C1 segment of cervical spinal cord (tissue), 14 donors: Measurements from ENCODE around the gene PTGR3.
"Not testable (repeated sequence)": the region's sequence is repeated elsewhere in the genome, so short reads cannot be mapped to it uniquely, and the experiment has no call there.

Source experiments
- DNase-seq, 14 donors: peaks; one replicate each; lab custom pipeline; 2025; lab: John Stamatoyannopoulos, UW

The PTGR3 gene

GRCh38 chr18:75203416-75204268 lies 5.3 kb downstream of the PTGR3 start:
- DNase-seq: peak in 7 of 14 donors; percentile 11 to 68 (median 61)

GRCh38 chr18:75202696-75203365 lies 6.1 kb downstream of the PTGR3 start:
- no peak for DNase-seq

GRCh38 chr18:75201282-75202270 lies 7.4 kb downstream of the PTGR3 start:
- DNase-seq: no peak

DNA sequence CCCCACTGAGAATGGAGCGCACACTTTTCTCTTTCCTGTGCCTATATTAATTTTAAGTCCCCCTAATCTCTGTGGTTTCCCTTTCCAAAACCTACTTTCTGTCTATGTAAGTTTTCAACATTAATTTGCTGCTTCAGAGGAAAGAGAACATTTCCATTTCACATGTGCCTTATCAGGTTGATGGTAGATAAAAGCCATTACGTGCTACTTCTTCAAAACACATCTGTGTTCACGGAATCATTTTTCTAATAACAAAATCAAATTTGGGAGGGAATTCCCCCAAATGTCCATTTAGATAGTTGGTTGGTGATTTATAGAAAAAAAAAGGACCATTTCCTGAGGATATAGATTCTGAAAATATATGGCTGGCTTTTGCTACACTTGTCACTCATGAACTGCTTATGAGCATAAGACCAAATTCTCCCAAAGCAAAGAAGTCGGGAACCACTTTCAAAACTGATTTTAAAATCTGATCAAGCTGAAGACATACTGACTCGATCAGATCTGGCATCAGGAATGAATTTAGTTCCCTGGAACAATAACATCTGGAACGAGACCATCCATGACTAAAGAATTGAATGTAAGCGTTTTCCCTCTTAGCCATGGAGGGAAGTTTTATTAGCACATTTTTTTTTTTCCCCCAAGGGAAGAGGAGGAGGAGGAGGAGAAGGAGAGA lies 8.2 kb downstream of the PTGR3 start:
- no peak for DNase-seq

GRCh38 chr18:75200071-75200470 lies 8.9 kb downstream of the PTGR3 start:
- DNase-seq: no peak

DNA sequence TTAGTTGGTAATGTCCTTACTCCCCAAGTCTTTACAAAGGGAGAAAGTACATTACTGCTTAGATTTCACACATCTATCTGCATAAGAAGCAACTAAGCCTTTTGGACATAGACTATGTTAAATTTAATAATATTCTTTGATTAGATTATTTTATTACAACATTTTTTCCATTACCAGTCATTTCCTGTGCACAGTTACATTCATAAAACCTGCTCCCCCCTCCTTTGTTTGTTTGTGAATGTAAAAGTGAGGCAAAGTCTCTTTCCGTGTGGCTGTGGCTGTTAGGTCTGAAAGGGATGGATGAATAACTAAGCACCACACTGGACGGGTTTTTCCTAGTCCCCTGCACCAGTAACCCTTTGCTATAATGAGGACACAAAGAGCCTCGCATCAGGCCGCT lies 9.6 kb downstream of the PTGR3 start:
- no peak for DNase-seq

DNA sequence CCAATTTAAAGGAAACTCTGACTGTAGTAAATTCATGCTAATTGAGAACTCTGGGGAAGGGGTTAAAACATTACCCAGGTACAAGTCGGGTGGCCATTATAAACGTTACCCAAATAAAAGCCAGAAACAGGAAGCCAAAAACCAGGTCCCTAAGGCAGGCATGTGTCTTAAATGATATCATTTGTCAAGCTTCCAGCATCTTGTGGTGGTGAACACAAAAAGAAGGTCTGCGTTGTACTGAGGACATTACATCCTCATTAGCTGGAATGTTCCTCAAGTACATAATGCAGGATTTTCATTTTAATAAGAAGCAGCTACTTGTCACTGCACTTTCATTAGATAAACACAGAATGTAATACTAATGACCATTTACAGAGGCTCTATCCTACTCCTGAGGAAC lies 10.9 kb downstream of the PTGR3 start:
- no peak for DNase-seq

GRCh38 chr18:75192899-75193298 lies 16.0 kb downstream of the PTGR3 start:
- DNase-seq: no peak

DNA sequence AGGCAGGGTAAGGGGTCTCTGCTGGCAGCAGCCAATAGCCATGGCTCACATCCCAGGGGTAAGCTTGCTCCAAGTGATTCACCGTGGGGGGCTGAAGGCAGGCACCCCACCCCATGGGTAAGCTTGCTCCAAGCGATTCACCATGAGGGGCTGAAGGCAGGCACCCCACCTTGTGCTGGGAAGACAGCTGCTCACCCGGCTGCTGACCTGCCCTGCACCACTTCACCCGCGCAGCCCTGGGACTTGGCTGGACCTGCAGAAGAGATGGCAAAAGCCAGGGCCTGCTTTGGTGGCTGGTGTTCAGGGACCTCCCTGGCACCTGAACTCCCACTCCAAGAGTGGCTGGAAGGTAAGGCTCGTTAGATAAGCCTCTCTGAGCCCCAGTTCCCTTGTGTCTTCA lies 19.2 kb downstream of the PTGR3 start:
- no peak for DNase-seq

GRCh38 chr18:75187702-75188101 lies 21.2 kb downstream of the PTGR3 start:
- not testable (repeated sequence) for DNase-seq

DNA sequence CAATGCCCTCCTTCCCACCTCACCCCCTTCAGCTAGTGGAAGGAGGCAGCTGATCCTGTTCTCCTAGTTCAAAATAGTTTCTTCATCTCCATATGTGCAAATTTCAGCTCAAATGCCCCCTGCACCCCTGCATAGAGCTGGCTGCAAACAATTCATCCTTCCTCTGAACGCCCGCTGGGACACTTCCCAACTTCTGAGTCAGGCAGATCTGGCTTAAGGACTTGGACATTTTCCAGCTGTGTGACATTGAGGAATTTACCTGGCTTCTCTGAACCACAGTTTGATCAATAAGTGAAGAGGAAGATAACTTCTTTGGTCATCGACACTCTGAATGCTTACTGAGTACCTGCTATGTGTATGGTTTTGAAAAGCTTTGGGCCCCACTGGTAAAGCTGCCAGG lies 23.5 kb downstream of the PTGR3 start:
- no peak for DNase-seq

GRCh38 chr18:75183973-75184493 lies 24.9 kb downstream of the PTGR3 start:
- DNase-seq: peak in 2 of 14 donors; percentile 12 to 18

DNA sequence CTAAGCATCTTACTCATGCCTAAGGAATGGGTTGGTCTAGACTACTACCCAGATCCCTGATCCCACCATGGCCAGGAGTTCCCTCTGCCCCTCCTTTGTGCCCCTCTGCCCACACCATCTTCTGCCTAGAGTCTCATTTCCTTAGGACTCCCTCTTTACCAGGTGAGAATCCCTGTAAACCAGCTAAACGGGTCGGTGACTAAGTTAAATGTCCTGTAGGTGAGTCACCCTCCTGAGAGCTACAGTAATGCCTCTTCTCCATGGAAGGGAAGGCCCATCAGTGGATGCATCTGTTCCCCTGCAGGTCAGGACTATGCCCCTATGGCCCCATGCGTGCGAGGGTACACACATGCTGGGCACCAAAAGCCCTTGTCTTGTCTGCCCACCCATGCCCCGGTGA lies 25.4 kb downstream of the PTGR3 start:
- no peak for DNase-seq

DNA sequence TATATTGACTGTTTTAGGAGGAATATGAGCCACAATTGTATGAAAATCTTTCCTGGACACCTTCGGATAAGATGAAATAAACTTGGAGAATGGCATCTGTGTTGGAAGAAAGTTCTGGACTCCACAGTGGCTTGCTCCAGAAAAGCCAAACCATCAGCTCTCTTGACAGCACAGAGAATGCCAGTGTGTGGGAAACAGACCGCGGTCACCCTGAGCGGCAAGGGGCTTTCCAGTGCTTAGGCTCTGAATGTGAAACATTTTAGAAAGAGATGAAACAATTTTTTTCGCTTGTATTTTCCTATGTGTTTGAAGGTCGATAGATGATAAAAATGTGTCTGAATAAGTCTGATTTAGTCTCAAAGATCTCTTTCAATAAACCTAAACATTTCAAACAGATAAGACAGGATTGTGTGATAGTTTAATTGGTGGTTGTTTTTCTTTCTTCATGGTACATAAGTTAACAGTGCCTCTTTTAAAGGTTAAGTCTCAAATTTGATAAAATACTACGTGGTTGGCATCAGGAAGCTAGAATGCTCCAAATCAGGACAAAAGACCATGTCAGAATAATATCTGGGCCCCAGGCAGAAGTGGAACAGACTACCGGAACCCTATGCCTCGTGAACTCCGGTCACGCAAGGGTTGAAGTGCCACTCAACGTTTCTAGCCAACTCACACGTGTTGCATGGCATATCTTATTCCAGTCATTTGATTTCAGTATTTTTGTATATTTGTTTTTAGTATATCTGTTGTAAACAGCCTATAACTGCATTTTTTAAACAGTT lies 28.9 kb downstream of the PTGR3 start:
- DNase-seq: no peak

- no peak for DNase-seq
These were observed 30.6 kb downstream of the PTGR3 start for GRCh38 chr18:75178376-75178775.

- DNase-seq: no peak
These were observed 32.1 kb downstream of the PTGR3 start for GRCh38 chr18:75176849-75177248.

- DNase-seq: no peak
These were observed 35.2 kb downstream of the PTGR3 start for GRCh38 chr18:75173738-75174137.

- no peak for DNase-seq
These were observed 35.9 kb downstream of the PTGR3 start for GRCh38 chr18:75173125-75173432.

GRCh38 chr18:75172299-75173124 lies 36.4 kb downstream of the PTGR3 start:
- no peak for DNase-seq

DNA sequence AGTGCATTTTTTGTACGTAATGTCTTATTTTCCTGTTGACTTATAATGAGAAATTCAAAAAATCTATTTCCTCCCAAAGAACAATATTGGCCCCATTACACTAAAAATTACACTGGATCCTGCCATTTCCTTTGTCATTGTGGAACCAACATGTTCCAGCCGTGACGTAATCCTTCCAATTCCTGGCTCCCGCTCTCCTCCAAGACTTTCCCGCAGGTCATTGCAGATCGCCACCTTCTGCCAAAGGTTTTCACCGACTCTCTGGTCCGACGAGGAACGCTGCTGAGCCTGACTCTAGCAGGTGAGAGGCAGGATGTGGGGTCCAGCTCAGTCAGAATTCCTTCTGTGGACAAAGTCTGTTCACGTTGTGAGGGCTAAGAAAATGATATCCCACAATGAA lies 38.0 kb downstream of the PTGR3 start:
- no peak for DNase-seq
